GM12865 (cell line): Measurements from ENCODE around the gene NCAPG2.

Source experiments
- DNase-seq: peaks from one replicate; pipeline ENCODE4 v3.0.0; 2010; ENCODE audit warnings: low read depth
- H3K4me3 ChIP-seq: 2 replicates; pipeline ENCODE4 v1.5.1; 2011; ENCODE audit warnings: mild to moderate bottlenecking, low read depth, low read length, control low read depth
- CTCF ChIP-seq: IDR thresholded peaks from 2 replicates; pipeline ENCODE4 v1.5.1; 2011; ENCODE audit warnings: low read length, control low read depth, low read depth, inconsistent platforms; ENCODE audit not compliant: insufficient read depth; ENCODE audit errors: missing control alignments

NCAPG2 gene

GRCh38 chr7:158704524-158705233, at the start of gene NCAPG2:
TSS of gene NCAPG2 (minus strand) at chr7:158704804. CDS start at chr7:158701899, 2,905 bp downstream.
- TF ChIP-seq CTCF: no peak
- DNase-seq: peak; percentile 99

DNA sequence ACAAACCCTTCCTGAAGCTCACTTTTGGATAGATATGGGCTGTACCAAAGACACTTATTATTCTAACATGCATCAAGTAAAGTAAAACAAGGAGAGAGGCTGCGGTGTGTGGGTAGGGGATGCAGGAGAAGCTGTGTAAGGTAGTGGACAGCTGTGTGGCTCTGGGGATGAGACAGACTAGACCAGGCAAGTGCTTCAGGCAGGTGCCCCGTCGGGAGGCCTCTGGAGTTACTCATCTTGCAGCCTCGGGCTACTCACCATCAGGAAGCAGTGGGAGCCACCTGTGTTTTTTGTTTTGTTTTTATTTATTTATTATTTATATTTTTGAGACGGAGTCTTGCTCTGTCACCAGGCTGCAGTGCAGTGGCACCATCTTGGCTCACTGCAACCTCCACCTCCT, 49.3 kb upstream of the NCAPG2 start:
- no peak for DNase-seq
- no peak for TF ChIP-seq CTCF

More at GRCh38 chr7:158704524-158705233, at the start of gene NCAPG2:
- peak within 1 kb of the TSS; percentile 98 for H3K4me3 ChIP-seq

GRCh38 chr7:158751751-158752150, 47.1 kb upstream of the NCAPG2 start:
- no peak overlapping the region for H3K4me3 ChIP-seq
- TF ChIP-seq CTCF: no peak
- no peak for DNase-seq

More for the DNA sequence above, 49.3 kb upstream of the NCAPG2 start:
- H3K4me3 ChIP-seq: no peak overlapping the region

GRCh38 chr7:158751199-158751598, 46.6 kb upstream of the NCAPG2 start:
- no peak for DNase-seq
- H3K4me3 ChIP-seq: no peak overlapping the region
- TF ChIP-seq CTCF: no peak

GRCh38 chr7:158750702-158751101, 46.1 kb upstream of the NCAPG2 start:
- no peak for DNase-seq
- H3K4me3 ChIP-seq: no peak overlapping the region
- no peak for TF ChIP-seq CTCF

DNA sequence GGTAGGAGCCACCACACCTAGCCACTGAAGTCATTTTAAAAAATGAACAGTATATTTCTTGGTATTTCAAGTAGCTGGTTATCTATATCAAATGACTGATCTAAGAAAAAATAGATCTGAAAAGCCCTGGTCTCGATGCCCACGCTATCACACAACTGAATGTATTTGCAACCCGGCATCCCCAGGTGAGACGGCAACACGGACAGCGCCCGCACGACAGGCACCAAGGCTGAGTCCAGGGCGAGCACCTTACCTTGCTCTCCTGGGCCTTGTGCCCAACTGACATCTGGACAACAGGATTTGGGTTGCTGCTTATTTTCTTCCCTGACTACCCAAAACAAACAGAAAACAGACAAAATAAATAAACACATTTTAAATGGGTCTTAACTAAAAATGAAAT, 44.8 kb upstream of the NCAPG2 start:
- no peak for TF ChIP-seq CTCF
- DNase-seq: no peak
- no peak overlapping the region for H3K4me3 ChIP-seq

DNA sequence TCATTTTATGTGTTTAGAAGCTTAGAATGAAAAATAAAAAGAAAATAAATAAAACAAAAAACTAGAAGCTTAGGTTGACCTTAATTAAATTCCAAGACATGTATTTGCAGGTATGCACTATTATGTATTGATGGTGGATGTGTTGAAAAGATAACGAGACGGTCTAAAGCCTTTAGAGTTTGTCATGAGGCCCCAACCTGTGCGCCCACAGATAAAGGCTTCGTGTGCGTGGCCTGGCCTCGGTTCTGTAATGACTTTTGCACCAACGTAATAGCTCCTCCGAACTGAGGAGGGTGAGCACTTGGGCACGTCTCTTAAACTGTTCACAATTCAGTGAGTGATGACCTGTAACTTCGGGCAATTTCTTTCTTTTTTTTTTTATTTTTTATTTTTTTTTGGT, 43.7 kb upstream of the NCAPG2 start:
- no peak overlapping the region for H3K4me3 ChIP-seq
- no peak for DNase-seq
- no peak for TF ChIP-seq CTCF
